Measurements from ENCODE around the gene ITPR2.
"Not testable (repeated sequence)": the region's sequence is repeated elsewhere in the genome, so short reads cannot be mapped to it uniquely, and the experiment has no call there.

The ITPR2 gene

DNA sequence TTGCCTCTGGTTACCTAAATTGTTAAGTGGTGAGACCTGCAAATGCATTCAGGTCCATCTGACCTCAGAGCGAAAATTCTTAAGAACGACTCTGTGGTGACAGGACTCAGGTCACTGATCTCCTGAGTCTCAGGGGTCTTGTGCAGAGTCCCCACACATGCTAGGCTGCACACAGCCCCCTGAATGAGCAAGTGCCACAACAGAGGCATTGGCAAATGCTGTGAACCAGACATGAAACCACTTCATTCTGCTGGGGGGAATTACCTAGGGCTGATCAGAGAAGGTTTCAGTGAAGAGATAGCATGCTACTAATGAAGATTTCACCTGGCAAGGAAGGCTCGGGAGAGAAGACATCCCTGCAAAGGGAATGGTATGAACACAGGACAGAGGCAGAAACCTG, 281.6 kb downstream of the ITPR2 start:
- no peak for DNase-seq

DNA sequence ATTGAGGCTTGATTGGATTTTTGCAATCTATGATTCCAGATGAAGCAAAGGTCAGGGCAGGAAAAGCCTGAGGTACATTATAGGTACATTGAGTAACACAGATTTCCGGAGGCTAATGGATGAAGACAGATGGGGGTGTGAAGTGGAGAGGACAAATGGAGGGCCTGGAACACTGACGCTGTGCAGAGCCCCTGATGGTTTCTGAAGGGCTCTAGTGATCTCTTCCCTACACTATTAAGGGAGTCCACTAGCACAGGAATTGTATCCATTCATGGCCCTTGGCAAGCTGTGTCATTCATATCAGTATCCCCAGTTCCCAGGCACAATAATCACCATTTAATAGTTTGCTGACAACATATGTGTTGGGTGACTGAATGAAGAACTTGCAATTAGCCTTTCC, 284.8 kb downstream of the ITPR2 start:
- no peak for DNase-seq

DNA sequence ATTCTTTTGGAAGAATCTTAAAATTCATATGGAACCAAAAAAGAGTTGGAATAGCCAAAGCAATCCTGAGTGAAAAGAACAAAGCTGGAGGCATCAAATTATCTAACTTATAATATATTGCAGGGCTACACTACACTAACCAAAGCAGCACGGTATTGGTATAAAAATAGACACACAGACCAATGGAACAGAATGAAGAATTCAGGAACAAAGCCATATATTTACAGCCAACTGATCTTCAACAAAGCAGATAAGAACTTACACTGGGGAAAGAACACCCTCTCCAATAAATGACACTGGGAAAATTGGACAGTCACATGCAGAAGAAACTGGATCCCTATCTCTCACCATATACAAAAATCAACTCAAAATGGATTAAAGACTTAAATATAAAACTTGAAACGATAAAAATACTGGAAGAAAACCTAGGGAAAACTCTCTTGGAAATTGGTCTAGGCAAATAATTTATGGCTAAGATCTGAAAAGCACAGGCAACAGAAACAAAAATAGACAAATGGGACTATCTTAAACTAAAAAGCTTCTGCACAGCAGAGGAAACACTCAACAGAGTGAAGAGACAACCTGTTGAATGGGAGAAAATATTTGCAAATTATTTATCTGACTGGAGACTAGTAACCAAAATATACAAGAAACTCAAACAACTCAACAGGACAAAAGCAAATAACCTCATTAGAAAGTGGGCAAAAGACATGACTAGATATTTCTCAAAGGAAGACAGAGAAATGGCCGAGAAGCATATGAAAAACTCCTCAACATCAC, 286.3 kb downstream of the ITPR2 start:
- DNase-seq: no peak

GRCh38 chr12:26539131-26539530, 293.9 kb downstream of the ITPR2 start:
- DNase-seq: no peak

- no peak for DNase-seq
Observed at GRCh38 chr12:26537651-26538050, 295.3 kb downstream of the ITPR2 start.

DNA sequence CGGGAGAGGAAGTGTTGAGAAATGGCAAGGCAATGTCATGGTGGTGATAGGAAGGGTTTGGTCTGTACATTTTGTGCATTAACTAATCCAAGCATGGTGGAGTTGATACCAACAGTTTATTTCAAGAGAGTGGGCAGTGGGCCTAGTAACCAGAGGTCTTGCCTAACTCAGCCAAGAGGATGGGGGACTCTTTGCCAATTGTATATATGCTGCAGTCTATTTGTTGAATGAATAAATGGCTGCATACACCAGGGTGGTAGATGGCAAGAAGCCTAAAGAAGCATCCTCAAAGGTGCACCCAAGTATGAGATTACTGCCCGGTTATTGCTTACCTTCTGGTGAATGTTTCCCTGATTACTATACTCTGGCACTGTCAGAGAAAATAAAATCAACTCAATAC, 295.9 kb downstream of the ITPR2 start:
- DNase-seq: no peak

DNA sequence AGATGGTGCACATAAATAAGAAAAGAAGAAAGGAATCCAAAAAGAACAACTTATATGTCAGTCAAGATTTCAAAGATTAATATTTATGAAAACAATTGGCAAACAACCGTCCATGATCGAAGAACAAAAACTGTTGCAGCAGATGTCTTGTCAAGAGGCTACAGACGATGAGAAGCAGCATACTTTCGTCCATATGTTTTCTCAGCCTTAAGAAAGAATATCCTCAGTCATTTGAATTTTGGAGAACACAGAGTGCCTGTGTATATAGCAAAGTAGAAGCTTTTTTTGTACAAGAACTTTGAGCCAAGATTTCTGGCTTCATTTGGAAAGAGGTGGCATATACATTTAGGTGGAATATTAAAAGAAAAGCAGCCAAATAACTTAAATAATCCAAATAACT, 297.2 kb downstream of the ITPR2 start:
- DNase-seq: no peak

DNA sequence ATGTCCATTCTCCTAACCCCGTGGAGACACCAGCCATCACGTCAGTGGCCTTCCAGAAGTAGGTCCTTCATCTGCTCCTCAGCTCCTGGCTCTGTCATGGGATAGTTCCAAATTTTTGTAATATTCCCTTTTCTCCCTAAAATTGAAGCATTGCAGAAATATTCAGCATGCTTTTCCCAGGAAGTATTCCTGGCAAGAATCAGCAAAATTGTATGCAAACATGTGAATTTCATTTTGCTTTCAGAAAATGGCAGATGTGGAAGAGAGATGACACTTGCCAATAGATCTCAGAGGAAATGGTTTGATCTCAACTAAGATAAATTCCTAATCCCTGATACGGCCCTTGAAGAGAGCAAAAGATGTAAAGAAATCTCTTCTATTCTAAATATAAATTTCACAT, 298.9 kb downstream of the ITPR2 start:
- DNase-seq: no peak

DNA sequence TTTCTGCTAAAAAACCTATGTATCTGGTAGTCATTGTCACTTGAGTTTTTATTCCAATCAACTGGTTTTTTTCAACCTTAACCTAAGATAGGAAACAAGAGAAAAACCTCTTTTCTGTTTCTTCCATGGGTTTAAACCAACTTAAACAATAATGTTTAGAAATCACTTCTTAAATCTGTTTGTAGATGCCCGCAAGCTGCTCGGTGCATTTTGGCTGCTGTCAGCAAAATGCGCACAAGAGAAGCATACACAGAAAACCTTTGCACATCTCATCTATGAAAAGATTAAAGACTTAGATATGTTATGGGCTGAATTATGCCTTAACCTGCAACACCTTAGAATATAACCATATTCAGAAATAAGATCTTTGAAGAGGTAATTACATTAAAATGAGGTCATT, 299.8 kb downstream of the ITPR2 start:
- DNase-seq: no peak

DNA sequence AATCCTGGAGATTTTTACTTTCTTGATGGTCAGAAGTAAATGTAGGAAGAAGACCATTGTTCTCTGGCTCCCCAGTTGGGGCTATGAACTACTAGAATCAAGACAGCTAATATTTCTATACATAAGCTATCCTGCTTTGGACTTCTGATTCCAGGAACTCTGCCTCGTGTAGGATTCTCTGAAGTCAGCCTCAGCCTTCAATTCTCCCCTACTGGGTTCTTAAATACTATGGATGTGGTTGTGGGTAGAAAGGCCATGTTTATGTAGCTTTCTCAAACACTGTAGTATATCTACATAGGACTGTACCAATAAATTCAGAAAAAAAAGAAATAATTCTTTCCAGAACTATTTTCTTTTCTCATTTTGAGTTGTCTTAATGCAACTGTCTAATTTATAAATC, 302.5 kb downstream of the ITPR2 start:
- no peak for DNase-seq

GRCh38 chr12:26528943-26529342, 304.1 kb downstream of the ITPR2 start:
- no peak for DNase-seq

GRCh38 chr12:26527682-26528081, 305.3 kb downstream of the ITPR2 start:
- no peak for DNase-seq

- DNase-seq: peak; percentile 17
Observed at GRCh38 chr12:26524862-26525465, 308.0 kb downstream of the ITPR2 start.

DNA sequence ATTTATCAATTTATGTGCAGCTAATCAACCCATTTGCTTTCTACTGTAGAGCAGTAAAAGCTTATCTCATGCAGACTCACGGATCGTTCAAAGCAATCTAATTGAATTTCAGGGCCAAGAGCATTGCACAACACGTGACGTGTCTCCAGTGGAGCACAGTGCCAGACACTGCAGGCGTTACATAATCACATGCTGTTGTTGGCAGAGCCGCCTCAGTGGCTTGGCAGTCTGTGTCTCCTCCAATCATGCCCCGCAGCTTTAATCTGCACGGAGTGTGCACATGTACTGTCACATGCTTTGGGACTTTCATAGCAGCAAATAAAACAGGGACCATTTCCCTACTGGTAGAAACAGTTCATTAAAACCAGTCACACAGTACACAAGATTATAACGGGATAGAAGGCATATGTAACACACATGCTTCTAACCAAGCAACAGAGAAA, 309.3 kb downstream of the ITPR2 start:
- DNase-seq: peak; percentile 89

- no peak for DNase-seq
Observed at GRCh38 chr12:26520869-26521268, 312.1 kb downstream of the ITPR2 start.

GRCh38 chr12:26520109-26520508, 312.9 kb downstream of the ITPR2 start:
- no peak for DNase-seq

DNA sequence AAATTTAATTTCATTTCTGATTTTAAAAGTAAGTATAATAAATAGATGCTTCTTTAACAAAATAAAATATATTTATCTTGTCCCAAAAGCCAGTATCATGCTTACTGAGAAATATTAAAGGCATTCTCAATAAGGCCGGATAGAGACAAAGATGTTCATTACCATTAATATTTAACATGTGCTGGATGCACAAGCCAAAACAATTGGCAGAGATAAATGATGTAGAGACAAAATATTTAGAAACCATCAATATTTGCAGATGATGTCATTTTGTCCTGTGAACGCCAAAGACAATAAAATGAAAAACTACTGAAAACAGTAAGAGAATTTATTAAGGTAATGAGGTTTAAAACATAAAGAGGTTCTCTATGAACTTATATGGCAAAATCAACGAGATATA, 313.5 kb downstream of the ITPR2 start:
- no peak for DNase-seq

GRCh38 chr12:26517320-26517719, 315.7 kb downstream of the ITPR2 start:
- not testable (repeated sequence) for DNase-seq

- DNase-seq: no peak
Observed at GRCh38 chr12:26514364-26514763, 318.6 kb downstream of the ITPR2 start.

DNA sequence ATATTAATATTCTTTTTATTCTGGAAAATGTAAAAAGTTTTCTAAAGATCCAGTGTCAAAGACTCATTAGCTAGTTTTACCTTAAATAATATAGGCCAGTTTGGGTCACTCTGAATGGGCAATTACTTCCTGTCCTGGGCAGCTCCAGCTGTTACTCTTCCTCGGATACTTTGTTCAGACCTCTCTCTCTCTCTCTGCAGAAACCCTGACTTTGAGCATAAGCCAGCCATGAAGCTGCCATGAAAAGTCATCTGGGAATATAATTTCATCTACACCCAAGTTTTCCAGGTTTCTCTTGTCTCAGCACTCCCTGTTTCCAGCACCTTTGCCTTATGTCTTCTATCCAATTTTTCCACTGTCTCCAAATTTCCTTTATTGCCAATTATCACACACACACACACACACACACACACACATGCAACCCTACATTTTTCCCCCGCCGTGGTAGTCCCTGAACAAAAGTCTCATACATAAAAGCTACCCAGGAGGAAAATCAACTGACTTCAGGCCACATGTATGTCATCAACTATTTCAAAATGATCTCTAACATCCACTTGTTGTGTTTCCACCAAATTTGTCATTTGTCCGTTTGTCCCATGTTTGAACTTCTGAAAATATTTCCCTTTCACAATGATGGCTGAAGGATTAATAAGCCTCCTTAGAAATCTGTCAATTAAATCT, 319.5 kb downstream of the ITPR2 start:
- DNase-seq: no peak

DNA sequence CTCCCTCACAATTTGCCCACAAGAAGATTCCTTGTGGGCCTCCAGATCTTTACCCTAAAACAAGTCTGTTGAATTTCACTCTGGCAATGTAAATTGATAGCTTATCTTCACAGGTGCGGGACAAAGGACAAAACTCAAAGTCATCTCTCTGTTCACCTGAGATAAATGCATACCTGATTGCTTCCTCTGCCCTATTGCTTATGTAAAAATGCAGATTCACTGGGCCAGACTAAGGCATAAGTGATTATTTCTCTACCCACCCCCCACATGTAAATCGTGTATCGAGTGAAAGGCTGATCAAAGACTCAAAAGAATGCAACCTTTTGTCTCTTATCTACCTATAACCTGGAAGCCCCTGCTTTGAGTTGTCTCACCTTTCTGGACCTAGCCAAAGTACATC, 320.8 kb downstream of the ITPR2 start:
- DNase-seq: no peak

DNA sequence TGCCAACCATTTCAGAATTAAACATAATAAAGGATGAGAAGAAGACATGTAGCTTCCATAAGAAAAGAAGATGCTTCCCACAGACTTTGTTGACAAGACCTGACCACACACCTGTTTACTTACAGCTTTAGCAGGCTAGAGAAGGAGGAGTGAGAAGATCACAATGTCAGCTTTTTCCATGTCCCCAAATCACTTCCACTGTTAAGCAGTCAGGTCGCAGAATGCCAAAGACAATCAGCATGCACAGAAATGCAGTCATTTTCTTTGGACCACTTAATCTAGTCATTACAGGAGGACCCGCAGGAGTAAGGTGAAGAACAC, 322.7 kb downstream of the ITPR2 start:
- DNase-seq: no peak

DNA sequence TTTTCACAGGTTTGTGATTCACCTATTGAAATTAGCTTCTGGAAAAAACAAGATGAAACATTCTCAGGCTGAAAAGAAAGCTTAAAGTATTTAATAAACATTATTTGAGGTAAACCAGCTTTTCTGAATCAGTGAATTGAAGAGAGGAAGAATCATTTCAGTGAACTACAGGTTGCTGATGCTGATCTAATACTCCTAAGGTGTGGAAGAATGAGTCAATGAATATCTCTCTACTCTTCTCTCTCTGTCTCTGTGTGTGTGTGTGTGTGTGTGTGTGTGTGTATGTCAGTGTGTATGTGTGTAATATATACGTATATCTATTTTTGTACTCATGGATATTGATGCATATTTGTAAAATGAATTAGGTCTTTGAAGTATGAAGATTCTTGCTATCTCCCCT, 325.4 kb downstream of the ITPR2 start:
- no peak for DNase-seq

GRCh38 chr12:26499979-26500640, 332.9 kb downstream of the ITPR2 start:
- DNase-seq: no peak

All from HCEC 1CT (cell line).